HG03045 (cell line): Measurements from ENCODE around the gene KLHDC1.
"Not testable (repeated sequence)": the region's sequence is repeated elsewhere in the genome, so short reads cannot be mapped to it uniquely, and the experiment has no call there.

ENCODE experiments used
- ATAC-seq: cut with Tn5 transposase; IDR thresholded peaks from one replicate; pipeline ENCODE4 v1.9.1; 2021; ENCODE audit warnings: mild to moderate bottlenecking, moderate library complexity; ENCODE audit not compliant: unreplicated experiment

Gene KLHDC1

DNA sequence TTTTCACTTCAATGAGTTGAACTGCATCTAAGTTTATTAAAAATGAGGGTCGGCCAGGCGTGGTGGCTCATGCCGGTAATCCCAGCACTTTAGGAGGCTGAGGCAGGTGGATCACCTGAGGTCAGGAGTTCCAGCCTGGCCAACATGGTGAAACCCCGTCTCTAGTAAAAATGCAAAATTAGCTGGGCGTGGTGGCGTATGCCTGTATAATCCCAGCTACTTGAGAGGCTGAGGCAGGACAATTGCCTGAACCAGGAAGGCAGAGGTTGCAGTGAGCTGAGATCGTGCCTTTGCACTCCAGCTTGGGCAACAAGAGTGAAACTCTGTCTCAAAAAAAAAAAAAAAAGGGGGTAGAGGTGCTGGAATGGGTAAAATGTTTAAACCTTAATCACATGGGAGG, 88.1 kb downstream of the KLHDC1 start:
- ATAC-seq: not testable (repeated sequence)

DNA sequence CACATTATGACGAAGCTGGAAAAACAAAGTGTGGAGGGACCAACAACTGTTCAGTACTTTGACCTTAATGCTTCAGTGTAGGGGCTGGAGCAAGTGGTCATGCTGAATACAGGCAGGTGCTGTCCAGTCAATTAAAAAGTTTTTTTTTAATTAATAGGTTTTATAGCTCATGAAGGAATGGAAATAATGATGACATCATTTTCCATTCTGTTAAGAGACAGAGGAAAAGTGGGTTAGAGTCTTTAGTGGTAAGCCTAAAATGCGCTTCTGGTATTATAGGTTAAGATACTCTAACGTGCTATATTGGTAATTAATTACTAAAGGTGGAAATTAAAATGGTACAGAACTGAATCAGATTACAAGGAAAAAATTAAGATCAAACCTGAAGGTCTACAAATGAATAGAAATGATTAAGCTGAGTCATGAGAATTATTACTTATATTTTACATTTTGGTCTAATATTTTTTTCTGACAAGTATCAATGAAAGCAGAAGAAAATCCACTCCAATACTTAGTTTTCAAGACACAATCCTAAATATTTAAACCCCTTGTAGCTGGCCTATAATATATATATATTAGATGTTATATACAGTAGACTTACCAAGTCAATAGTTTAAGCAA, 90.6 kb downstream of the KLHDC1 start:
- ATAC-seq: no peak

DNA sequence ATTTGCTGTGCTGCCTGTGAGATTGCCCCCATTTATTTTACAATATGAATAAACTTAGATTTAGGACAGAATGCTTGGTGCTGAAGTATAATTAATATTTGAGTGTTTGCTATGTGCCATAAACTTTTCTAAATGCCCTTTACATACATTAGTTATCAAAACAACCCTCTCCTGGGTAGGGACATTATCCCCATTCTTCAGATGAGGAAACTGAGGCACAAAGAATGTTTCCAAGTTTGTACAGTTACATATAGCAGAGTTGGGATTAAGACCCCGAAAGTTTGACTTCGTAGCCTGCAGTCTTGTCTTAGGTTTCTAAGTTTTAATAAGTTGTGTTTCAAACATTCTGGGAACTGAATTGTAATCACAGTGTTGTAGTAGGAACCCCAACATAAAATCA, 93.4 kb downstream of the KLHDC1 start:
- ATAC-seq: no peak

DNA sequence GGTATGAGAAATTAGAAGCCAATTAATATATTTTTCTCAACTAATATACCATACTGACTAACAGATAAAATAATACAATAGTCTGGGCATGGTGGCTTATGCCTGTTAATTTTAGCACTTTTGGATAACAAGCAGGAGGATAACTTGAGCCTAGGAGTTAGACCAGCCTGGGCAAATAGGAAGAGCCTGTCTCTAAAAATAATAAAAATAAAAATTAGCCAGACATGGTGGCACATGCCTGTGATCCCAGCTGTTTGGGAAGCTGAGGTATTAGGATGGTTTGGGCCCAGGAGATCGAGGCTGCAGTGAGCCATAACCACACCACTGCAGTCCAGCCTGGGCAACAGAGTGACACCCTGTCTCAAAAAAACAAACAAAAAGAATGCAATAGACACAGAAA, 99.7 kb downstream of the KLHDC1 start:
- ATAC-seq: no peak

DNA sequence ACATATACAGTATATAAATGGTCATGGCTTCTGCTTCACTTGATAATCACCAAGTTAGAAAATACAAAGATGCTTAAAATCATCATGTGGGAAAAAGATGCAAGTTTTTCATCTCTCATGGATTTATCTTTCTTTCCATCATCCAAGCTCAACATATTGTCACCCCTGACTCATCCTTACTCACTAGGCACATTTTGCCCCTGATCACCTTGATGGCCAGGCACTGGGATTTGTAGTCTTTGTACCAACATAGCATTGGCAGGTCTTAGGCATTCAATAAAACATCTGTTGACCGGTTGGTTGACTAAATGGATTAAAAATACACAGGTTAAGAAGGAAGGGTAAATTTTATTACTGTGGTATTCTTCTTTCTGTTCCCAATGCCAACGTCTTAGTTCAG, 103.1 kb downstream of the KLHDC1 start:
- no peak for ATAC-seq
